HepG2 (cell line): Measurements from ENCODE around the gene ARIH1. TPM values are rescaled to one million over a fixed set of nuclear protein-coding genes. Genes with fewer than 3 reads are reported as not detected.
"Not testable (repeated sequence)": the region's sequence is repeated elsewhere in the genome, so short reads cannot be mapped to it uniquely, and the experiment has no call there.

Experiments
- ATAC-seq: fragments of 200-7000 bp; cut with Tn5 transposase; 3 replicates; pipeline ENCODE4 v1.9.1; 2020; ENCODE audit warnings: mild to moderate bottlenecking, moderate library complexity
- BruUV-seq: library from RNA; stranded (reverse); fragments of 400-500 nt; replicated peaks from 2 replicates; lab custom pipeline; 2021; lab: Mats Ljungman, UMichigan
- CTCF ChIA-PET: fragments of 300-600 bp; formaldehyde crosslinking; extraction: SDS; loops from one replicate; lab custom pipeline; 2021; ENCODE audit warnings: low total read pairs, inconsistent platforms, low intra/inter-chr PET ratio; lab: Yijun Ruan, JAX
- POLR2A ChIA-PET: fragments of 350-600 bp; sonication (Branson Sonifier 250); formaldehyde crosslinking; loops from one replicate; lab custom pipeline; 2020; ENCODE audit warnings: antibody characterized with exemption, inconsistent platforms; lab: Yijun Ruan, JAX
- DNase-seq: peaks from one replicate; pipeline ENCODE4 v3.0.0-alpha.2; 2015; ENCODE audit warnings: low spot score
- FAIRE-seq: peaks from 3 replicates; lab custom pipeline; 2011; peaks lifted over from hg19 to GRCh38; lab: Jason Lieb, UNC
- H2AFZ ChIP-seq: one replicate; pipeline ENCODE4 v1.6.1; 2011; ENCODE audit warnings: low read length, inconsistent platforms
- H3K27ac ChIP-seq: fragments of 300-600 bp; 3 replicates; pipeline ENCODE4 v1.8.0; 2011; ENCODE audit warnings: mixed run types, mild to moderate bottlenecking, mixed read lengths, low read length, inconsistent platforms; ENCODE audit not compliant: insufficient read depth; ENCODE audit errors: extremely low read length
- H3K27me3 ChIP-seq, 2 experiments: fragments of 200-600 bp in 1 of 2; 2 replicates in 1 of 2; 3 replicates in 1 of 2; pipeline versions ENCODE4 v1.6.0 to v1.8.0; 2011; ENCODE audit warnings: low read length in 2 of 2, mild to moderate bottlenecking in 2 of 2, moderate library complexity in 2 of 2, inconsistent platforms in 1 of 2; ENCODE audit not compliant: insufficient read depth in 2 of 2, control insufficient read depth in 1 of 2
- H3K36me3 ChIP-seq, 2 experiments: fragments of 200-600 bp in 1 of 2; replicated peaks in 1 of 2; 2 replicates in 1 of 2; 3 replicates in 1 of 2; pipeline versions ENCODE4 v1.5.1 to v1.8.0; 2011; ENCODE audit warnings: low read length in 2 of 2, inconsistent platforms in 1 of 2; ENCODE audit not compliant: insufficient read depth in 2 of 2, control insufficient read depth in 1 of 2
- H3K4me1 ChIP-seq: 2 replicates; pipeline ENCODE4 v1.5.1; 2012; ENCODE audit warnings: low read length, inconsistent platforms; ENCODE audit not compliant: insufficient read depth
- H3K4me2 ChIP-seq: 2 replicates; pipeline ENCODE4 v1.6.0; 2011; ENCODE audit warnings: low read depth, low read length, inconsistent platforms
- H3K4me3 ChIP-seq, 3 experiments: fragments of 200-600 bp in 1 of 3; sonication (generic), shearing (Covaris generic) in 1 of 3; replicated peaks in 1 of 3; 2 replicates each; pipeline ENCODE4 v1.5.1; 2011 to 2016; ENCODE audit warnings: low read length in 3 of 3, inconsistent platforms in 2 of 3, low read depth in 2 of 3, mild to moderate bottlenecking in 2 of 3, control low read depth in 1 of 3, mixed read lengths in 1 of 3; ENCODE audit not compliant: insufficient read depth in 1 of 3
- H3K79me2 ChIP-seq: one replicate; pipeline ENCODE4 v1.6.1; 2011; ENCODE audit warnings: low read length, inconsistent platforms; ENCODE audit not compliant: insufficient read depth
- H3K9ac ChIP-seq: 2 replicates; pipeline ENCODE4 v1.6.0; 2011; ENCODE audit warnings: mild to moderate bottlenecking, low read depth, low read length, inconsistent platforms; ENCODE audit not compliant: insufficient read depth
- H3K9me3 ChIP-seq: 2 replicates; pipeline ENCODE4 v1.5.1; 2012; ENCODE audit warnings: mild to moderate bottlenecking, low read length
- H4K20me1 ChIP-seq: 2 replicates; pipeline ENCODE4 v1.6.0; 2011; ENCODE audit warnings: inconsistent platforms, mild to moderate bottlenecking, low read length, moderate library complexity; ENCODE audit not compliant: insufficient read depth
- CEBPB ChIP-seq: IDR thresholded peaks from 2 replicates; pipeline ENCODE4 v1.6.1; 2011; ENCODE audit warnings: low read depth, low read length, improper control_type of control experiment, borderline replicate concordance
- CEBPG ChIP-seq: IDR thresholded peaks from 2 replicates; pipeline ENCODE4 v1.6.1; 2016
- ZBTB33 ChIP-seq: sonication (generic); formaldehyde crosslinking; IDR thresholded peaks from 2 replicates; pipeline ENCODE4 v1.4.0; 2020; ENCODE audit warnings: missing genetic modification reagents
- ZBTB38 ChIP-seq: sonication (generic); formaldehyde crosslinking; IDR thresholded peaks from 2 replicates; pipeline ENCODE4 v1.5.1; 2020; ENCODE audit warnings: mild to moderate bottlenecking, missing genetic modification reagents
- ZMYM3 ChIP-seq: sonication (generic); formaldehyde crosslinking; IDR thresholded peaks from 2 replicates; pipeline ENCODE4 v1.5.1; 2020; ENCODE audit warnings: mild to moderate bottlenecking, missing genetic modification reagents
- ZNF121 ChIP-seq: sonication (generic); formaldehyde crosslinking; IDR thresholded peaks from 2 replicates; pipeline ENCODE4 v1.5.0; 2020; ENCODE audit warnings: mild to moderate bottlenecking, missing genetic modification reagents
- ZNF441 ChIP-seq: sonication (generic); formaldehyde crosslinking; IDR thresholded peaks from 2 replicates; pipeline ENCODE4 v1.7.0; 2021; ENCODE audit warnings: missing genetic modification reagents, borderline replicate concordance
- ZNF460 ChIP-seq: sonication (generic); formaldehyde crosslinking; IDR thresholded peaks from 2 replicates; pipeline ENCODE4 v1.5.1; 2020; ENCODE audit warnings: missing genetic modification reagents, mild to moderate bottlenecking, borderline replicate concordance
- ZNF770 ChIP-seq: sonication (generic); formaldehyde crosslinking; IDR thresholded peaks from 2 replicates; pipeline ENCODE4 v1.5.0; 2020; ENCODE audit warnings: mild to moderate bottlenecking, missing genetic modification reagents
- WGBS: methylation state at CpG from one replicate; pipeline ENCODE4 v1.1.6; 2017; ENCODE audit warnings: low lambda C conversion rate; 5-methylcytosine and 5-hydroxymethylcytosine counted together
- in situ Hi-C: cut with HindIII; loops from 2 replicates; pipeline ENCODE4 v1.10.0; 2017; ENCODE audit warnings: low pct_unique_long_range_greater_than_20kb; ENCODE audit not compliant: extremely low pct_ligation_motif_present
- intact Hi-C: fragments of 100-400 bp; cut with micrococcal nuclease; formaldehyde crosslinking; loops from one replicate; pipeline ENCODE4 v1.10.0; 2022; ENCODE audit not compliant: unreplicated experiment
- polyA plus RNA-seq, 8 experiments: library from polyadenylated mRNA; depleted of rRNA in 3 of 8; stranded (reverse) in 7 of 8; unstranded in 1 of 8; fragments of >200 nt; fragmentation: Illumina TruSeq in 4 of 8; extraction: Trizol in 4 of 8; gene quantifications; 2 replicates each; pipeline versions ENCODE4 v1.2.1 to v1.2.3, GENCODE V29; 2011 to 2016; ENCODE audit warnings: low read depth in 4 of 8, missing spikeins in 1 of 8, mixed read lengths in 1 of 8; ENCODE audit not compliant: insufficient read depth in 1 of 8
- total RNA-seq, 5 experiments: library from RNA; depleted of rRNA; stranded (reverse); fragments of >200 nt; fragmentation: Illumina TruSeq; extraction: Trizol; gene quantifications; 2 replicates each; pipeline ENCODE4 v1.2.3, GENCODE V29; 2016; ENCODE audit warnings: low read depth in 1 of 5

ARIH1 gene
- total and polyA plus RNA-seq, 2 of the 13 experiments (the other 11 are each of a cell fraction or from before 2014, with no cell fraction given): 38.8 to 59.8 TPM

GRCh38 chr15:72476330-72476729 lies 2.2 kb downstream of the ARIH1 start:
- Histone ChIP-seq H4K20me1 (peaks cover 41% of the 10 kb centered on the region), H3K79me2 (peaks cover 70% of the 10 kb centered on the region), H3K9ac (peak overlapping the region; percentile 99; the same call in 1 of the 2 replicates), H3K4me3 (peak overlapping the region; percentile 84 to 91 (median 90)), H3K4me2 (peak overlapping the region; percentile 69), H3K36me3 (peaks cover 0 to 12% of the 10 kb centered on the region in 2 experiments; a peak in 3 of 5 replicates), H3K4me1 (peaks cover 42% of the 10 kb centered on the region)
- in situ Hi-C loops, CTCF ChIA-PET, intact Hi-C loops, H3K9me3 ChIP-seq, ATAC-seq, POLR2A ChIA-PET, H3K27ac ChIP-seq, FAIRE-seq, BruUV-seq, H3K27me3 ChIP-seq, DNase-seq, H2AFZ ChIP-seq: not testable (repeated sequence)
- TF ChIP-seq ZMYM3 (peak; percentile 63; the same call in 1 of the 2 replicates), ZNF460 (CRISPR knock-in tag) (peak; percentile 86), ZBTB33 (0 out of 2 replicates have a peak, but pooled peaks have one; percentile 19), ZNF121 (CRISPR knock-in tag) (peak; percentile 73), CEBPB (peak; percentile 27; the same call in 1 of the 2 replicates), ZBTB38 (0 out of 2 replicates have a peak, but pooled peaks have one; percentile 35), CEBPG (CRISPR knock-in tag) (peak; percentile 26; the same call in 1 of the 2 replicates), ZNF441 (CRISPR knock-in tag) (peak; percentile 87), ZNF770 (peak; percentile 80)
- 78% methylated on average over 16 of the region's 16 CpGs for WGBS
